Measurements from ENCODE around the gene NATD1.

GRCh38 chr17:21209511-21210175 lies 43.6 kb downstream of the NATD1 start:
- TF ChIP-seq EZH2 (IDR thresholded peaks at IDR 0.05) (no peak), POLR2AphosphoS5 (IDR thresholded peaks at IDR 0.05; ENCODE audit: borderline replicate concordance, low read depth, low read length) (no peak)

Measured in SK-N-MC (cell line).